ENCODE results near the gene FAM3C.

Gene FAM3C

DNA sequence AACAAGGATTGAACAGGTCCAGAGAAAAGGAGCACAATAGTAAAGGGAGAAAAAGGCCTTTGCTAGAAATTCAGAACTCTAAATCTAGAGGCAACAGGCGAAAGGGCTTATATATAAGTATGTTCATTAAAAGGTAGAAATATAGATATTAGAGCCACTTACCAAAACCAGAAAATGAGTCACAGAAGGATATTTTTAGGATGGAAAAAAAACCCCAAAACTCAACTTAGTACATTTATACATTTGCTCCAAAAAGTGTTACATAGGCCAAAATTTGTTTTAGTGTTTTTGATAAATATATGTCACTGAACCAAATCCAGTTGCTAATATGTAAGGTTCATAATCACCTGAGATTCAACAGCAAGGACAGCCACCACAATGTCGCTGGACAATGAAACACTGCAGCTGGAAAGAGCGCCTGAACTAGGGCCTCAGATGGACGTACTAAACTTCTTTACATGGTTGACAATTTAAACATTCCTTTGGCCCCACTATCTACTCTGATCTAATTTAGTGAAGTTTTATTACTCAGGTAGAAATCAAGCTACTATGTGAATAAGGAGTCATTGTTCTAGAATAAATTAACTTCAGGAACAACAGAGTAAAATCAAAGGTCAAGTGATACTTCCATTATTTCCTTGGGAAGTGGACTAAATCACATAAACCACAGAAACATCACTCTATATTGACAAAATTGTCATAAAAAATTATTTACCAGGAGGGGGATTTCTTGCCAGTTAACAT lies 10.9 kb downstream of the FAM3C start:
- no peak for DNase-seq

DNA sequence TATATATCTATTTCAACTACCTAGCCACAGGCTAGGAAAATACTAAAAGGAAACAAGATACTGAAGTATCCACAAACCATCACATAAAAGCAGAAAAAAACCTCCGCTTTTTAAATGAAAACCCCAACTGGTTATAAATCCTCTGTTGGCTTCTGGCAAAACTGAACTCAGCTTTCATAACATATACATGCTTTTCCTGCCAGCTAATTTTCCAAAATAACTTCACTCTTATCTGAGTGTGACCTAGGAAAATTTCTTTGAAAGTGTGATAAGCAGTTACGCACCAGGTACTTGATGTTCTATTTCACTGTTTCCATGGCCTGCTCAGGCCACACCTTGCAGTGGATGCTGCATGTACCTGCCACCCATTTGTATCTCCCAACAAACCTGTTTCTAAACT lies 11.8 kb downstream of the FAM3C start:
- intact Hi-C loops (cut with DNase I) = no loop called here
- no peak for DNase-seq

More for the DNA sequence above, 10.9 kb downstream of the FAM3C start:
- intact Hi-C loops (cut with DNase I) = no loop called here

GRCh38 chr7:121383235-121383910 lies 12.7 kb downstream of the FAM3C start:
- intact Hi-C loops (cut with DNase I) = no loop called here

DNA sequence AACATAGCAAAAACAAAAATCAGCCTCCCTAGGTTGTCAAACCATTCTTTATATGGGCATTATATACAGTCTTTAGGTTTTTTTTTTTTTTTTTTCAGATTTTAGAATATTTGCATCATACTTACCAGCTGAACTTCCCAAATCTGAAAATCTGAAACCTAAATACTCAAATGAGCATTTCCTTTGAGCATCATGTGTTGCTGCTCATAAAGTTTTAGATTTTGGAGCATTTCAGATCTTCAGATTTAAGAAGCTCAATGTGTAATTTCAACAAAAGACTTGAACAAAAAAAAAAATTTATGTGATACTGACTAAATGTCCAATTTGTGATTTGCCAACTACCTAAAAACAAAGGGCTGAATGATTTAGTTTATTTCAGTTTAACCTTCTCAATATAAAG lies 13.6 kb downstream of the FAM3C start:
- no peak for DNase-seq
- intact Hi-C loops (cut with DNase I) = no loop called here

More at GRCh38 chr7:121383235-121383910, 12.7 kb downstream of the FAM3C start:
- DNase-seq = no peak

DNA sequence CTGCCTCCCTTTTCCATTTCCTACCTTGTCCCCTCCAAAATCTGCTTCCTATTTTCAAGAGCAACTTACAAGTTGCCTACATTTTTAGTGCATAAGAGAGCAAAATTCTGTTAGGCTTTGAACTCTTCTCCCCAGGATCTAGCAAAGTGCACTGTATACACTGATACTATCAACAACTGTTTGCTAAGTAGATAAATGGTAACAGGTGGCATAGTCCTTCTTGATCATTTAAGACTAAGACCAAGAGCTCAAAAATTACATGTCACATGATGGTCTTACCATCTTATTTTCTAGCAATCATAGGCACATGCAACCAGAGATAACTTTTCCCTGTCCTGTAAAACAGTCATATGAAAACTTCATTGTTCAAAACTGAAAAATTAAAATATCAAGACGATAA lies 16.2 kb downstream of the FAM3C start:
- intact Hi-C loops (cut with DNase I) = no loop called here
- no peak for DNase-seq

DNA sequence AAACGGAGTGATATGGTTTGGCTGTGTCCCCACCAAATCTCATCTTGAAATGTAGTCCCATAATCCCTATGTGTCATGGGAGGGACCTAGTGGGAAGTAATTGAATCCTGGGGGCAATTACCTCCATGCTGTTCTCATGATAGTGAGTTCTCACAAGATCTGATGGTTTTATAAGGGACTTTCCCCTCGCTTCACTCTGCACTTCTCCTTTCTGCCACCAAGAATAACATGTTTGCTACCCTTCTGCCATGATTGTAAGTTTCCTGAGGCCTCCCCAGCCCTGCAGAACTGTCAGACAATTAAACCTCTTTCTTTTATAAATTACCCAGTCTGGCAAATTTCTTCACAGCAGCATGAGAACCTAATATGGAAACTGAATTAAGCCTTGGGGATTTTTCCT lies 19.1 kb downstream of the FAM3C start:
- intact Hi-C loops (cut with DNase I) = no loop called here
- no peak for DNase-seq

- DNase-seq = no peak
- intact Hi-C loops (cut with DNase I) = no loop called here
Observed at GRCh38 chr7:121373177-121373576, 22.9 kb downstream of the FAM3C start.

GRCh38 chr7:121372376-121373010 lies 23.6 kb downstream of the FAM3C start:
- intact Hi-C loops (cut with DNase I) = no loop called here

GRCh38 chr7:121371883-121372282 lies 24.2 kb downstream of the FAM3C start:
- intact Hi-C loops (cut with DNase I) = no loop called here
- no peak for DNase-seq

More at GRCh38 chr7:121372376-121373010, 23.6 kb downstream of the FAM3C start:
- DNase-seq = no peak

GRCh38 chr7:121371367-121371766 lies 24.7 kb downstream of the FAM3C start:
- no peak for DNase-seq
- intact Hi-C loops (cut with DNase I) = no loop called here

GRCh38 chr7:121369462-121369861 lies 26.6 kb downstream of the FAM3C start:
- no peak for DNase-seq
- intact Hi-C loops (cut with DNase I) = loop anchor here (5.0 kb wide), 1 partner anchor 178 kb away; no protein-coding TSS in a partner anchor

- peak in 8 of 42 donors; percentile 10 to 56 (median 20) for DNase-seq
- intact Hi-C loops (cut with DNase I) = loop anchor here (5.0 kb wide), 1 partner anchor 180 kb away; no protein-coding TSS in a partner anchor
Observed at GRCh38 chr7:121366852-121367431, 29.2 kb downstream of the FAM3C start.

- DNase-seq = no peak
- intact Hi-C loops (cut with DNase I) = no loop called here
Observed at GRCh38 chr7:121360564-121360963, 35.5 kb downstream of the FAM3C start.

GRCh38 chr7:121355574-121355973 lies 40.5 kb downstream of the FAM3C start:
- DNase-seq = no peak
- intact Hi-C loops (cut with DNase I) = no loop called here

- intact Hi-C loops (cut with DNase I) = no loop called here
- no peak for DNase-seq
Observed at GRCh38 chr7:121352323-121352722, 43.8 kb downstream of the FAM3C start.

GRCh38 chr7:121351682-121352081 lies 44.4 kb downstream of the FAM3C start:
- intact Hi-C loops (cut with DNase I) = no loop called here
- DNase-seq = no peak

DNA sequence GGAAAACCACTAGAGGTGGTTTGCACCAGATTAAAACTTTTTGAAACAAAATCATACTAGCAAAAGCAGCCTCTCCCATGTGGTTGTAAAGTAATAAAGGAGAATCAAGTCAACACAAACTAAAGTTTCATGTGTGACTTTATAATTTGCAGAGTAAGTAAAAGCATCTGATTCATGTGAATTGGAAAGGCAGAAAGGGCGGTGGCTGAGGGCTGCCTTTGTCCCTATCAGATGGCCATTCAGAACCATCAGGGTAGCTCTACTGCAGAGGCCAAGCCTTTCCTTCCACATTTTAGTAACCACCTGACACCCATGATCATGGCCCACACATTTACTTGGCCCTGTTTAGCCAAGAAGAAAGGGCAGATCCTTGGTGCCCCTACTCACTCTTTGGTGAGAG lies 51.6 kb downstream of the FAM3C start:
- intact Hi-C loops (cut with DNase I) = no loop called here
- no peak for DNase-seq

- no peak for DNase-seq
- intact Hi-C loops (cut with DNase I) = no loop called here
Observed at GRCh38 chr7:121344093-121344492, 52.0 kb downstream of the FAM3C start.

DNA sequence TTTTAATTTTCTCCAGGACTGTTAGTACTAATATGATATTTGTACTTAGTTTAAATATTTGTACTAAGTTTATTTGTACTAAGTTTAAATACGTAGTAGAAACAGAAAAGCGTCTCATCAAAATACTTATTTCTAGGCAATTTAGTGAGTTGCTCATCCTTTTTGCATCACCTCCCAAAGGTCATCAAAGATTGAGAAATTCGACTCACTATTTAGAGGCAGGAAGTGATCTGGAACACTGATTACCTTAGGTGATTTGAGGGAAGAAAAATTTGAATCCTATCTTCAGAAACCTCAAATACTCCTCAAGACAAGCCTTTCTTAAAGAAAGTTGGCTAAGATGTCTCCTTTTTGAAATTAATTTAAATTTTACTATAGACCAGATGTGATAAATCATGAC lies 52.8 kb downstream of the FAM3C start:
- no peak for DNase-seq
- intact Hi-C loops (cut with DNase I) = no loop called here

GRCh38 chr7:121342631-121343030 lies 53.5 kb downstream of the FAM3C start:
- DNase-seq = no peak
- intact Hi-C loops (cut with DNase I) = no loop called here

All from head of caudate nucleus (tissue), 42 donors.